Astrocyte (in vitro differentiated cells and primary cell): ENCODE results near the gene LRRC26. TPM values are rescaled to one million over a fixed set of nuclear protein-coding genes. Genes with fewer than 3 reads are reported as not detected.

Source experiments
- DNase-seq: peaks from one replicate; pipeline ENCODE4 v3.0.0-alpha.2; 2010; ENCODE audit warnings: low read depth
- FAIRE-seq: peaks from 2 replicates; lab custom pipeline; 2011; peaks lifted over from hg19 to GRCh38; lab: Jason Lieb, UNC
- H2AFZ ChIP-seq: 2 replicates; pipeline ENCODE4 v1.6.0; 2012; ENCODE audit warnings: low read depth, low read length, inconsistent platforms
- H3K27ac ChIP-seq: 2 replicates; pipeline ENCODE4 v1.5.1; 2011; ENCODE audit warnings: low read depth, low read length, inconsistent platforms
- H3K27me3 ChIP-seq: 2 replicates; pipeline ENCODE4 v1.6.0; 2011; ENCODE audit warnings: low read length, inconsistent platforms; ENCODE audit not compliant: insufficient read depth
- H3K36me3 ChIP-seq: 2 replicates; pipeline ENCODE4 v1.5.1; 2011; ENCODE audit warnings: low read length, inconsistent platforms; ENCODE audit not compliant: insufficient read depth
- H3K4me1 ChIP-seq: 2 replicates; pipeline ENCODE4 v1.5.1; 2011; ENCODE audit warnings: low read length, inconsistent platforms; ENCODE audit not compliant: insufficient read depth
- H3K4me2 ChIP-seq: 2 replicates; pipeline ENCODE4 v1.6.0; 2012; ENCODE audit warnings: low read length, inconsistent platforms
- H3K4me3 ChIP-seq: 2 replicates; pipeline ENCODE4 v1.5.1; 2011; ENCODE audit warnings: low read depth, mild to moderate bottlenecking, low read length, inconsistent platforms; ENCODE audit not compliant: insufficient read depth
- H3K79me2 ChIP-seq: 2 replicates; pipeline ENCODE4 v1.6.0; 2012; ENCODE audit warnings: mild to moderate bottlenecking, low read length, inconsistent platforms; ENCODE audit not compliant: insufficient read depth
- H3K9ac ChIP-seq: 2 replicates; pipeline ENCODE4 v1.6.0; 2012; ENCODE audit warnings: mild to moderate bottlenecking, low read length, inconsistent platforms
- H3K9me3 ChIP-seq: 2 replicates; pipeline ENCODE4 v1.5.1; 2012; ENCODE audit warnings: low read depth, mild to moderate bottlenecking, low read length, inconsistent platforms; ENCODE audit not compliant: insufficient read depth
- H4K20me1 ChIP-seq: 2 replicates; pipeline ENCODE4 v1.6.0; 2012; ENCODE audit warnings: low read length, inconsistent platforms; ENCODE audit not compliant: insufficient read depth
- H3K27ac Mint-ChIP-seq: one replicate; pipeline ENCODE4 v1.8.0; 2021; ENCODE audit warnings: mild to moderate bottlenecking, mixed read lengths; ENCODE audit not compliant: unreplicated experiment
- H3K27me3 Mint-ChIP-seq: one replicate; pipeline ENCODE4 v1.8.0; 2021; ENCODE audit warnings: low read depth, mixed read lengths; ENCODE audit not compliant: unreplicated experiment
- H3K36me3 Mint-ChIP-seq: one replicate; pipeline ENCODE4 v1.8.0; 2021; ENCODE audit warnings: low read depth, mixed read lengths; ENCODE audit not compliant: unreplicated experiment
- H3K4me1 Mint-ChIP-seq: one replicate; pipeline ENCODE4 v1.8.0; 2021; ENCODE audit warnings: low read depth, mixed read lengths; ENCODE audit not compliant: unreplicated experiment
- H3K4me3 Mint-ChIP-seq: one replicate; pipeline ENCODE4 v1.8.0; 2021; ENCODE audit warnings: mild to moderate bottlenecking, moderate library complexity, mixed read lengths; ENCODE audit not compliant: unreplicated experiment
- H3K9me3 Mint-ChIP-seq: one replicate; pipeline ENCODE4 v1.8.0; 2021; ENCODE audit warnings: mild to moderate bottlenecking, mixed read lengths; ENCODE audit not compliant: unreplicated experiment
- CTCF ChIP-seq: IDR thresholded peaks from 2 replicates; pipeline ENCODE4 v1.5.1; 2011; ENCODE audit warnings: low read depth, mild to moderate bottlenecking, inconsistent platforms, low read length, moderate library complexity; ENCODE audit not compliant: insufficient read depth
- EZH2 ChIP-seq: IDR thresholded peaks from 2 replicates; pipeline ENCODE4 v1.6.1; 2012; ENCODE audit warnings: mild to moderate bottlenecking, low read length, inconsistent platforms; ENCODE audit not compliant: insufficient read depth
- total RNA-seq: library from RNA; stranded (reverse); gene quantifications from 2 replicates; pipeline ENCODE4 v1.2.1, GENCODE V29; 2021

LRRC26 gene
- total RNA-seq, 1 donor from 2014 or later = not detected

- no peaks in the 10 kb centered on the region for H3K27me3 Mint-ChIP-seq
- H3K4me1 ChIP-seq = no peaks in the 10 kb centered on the region
- peaks cover 5% of the 10 kb centered on the region for H3K4me1 Mint-ChIP-seq
- peaks cover 18% of the 10 kb centered on the region for H3K36me3 Mint-ChIP-seq
- H3K79me2 ChIP-seq = peaks cover 18% of the 10 kb centered on the region
- no peaks in the 10 kb centered on the region for H3K27me3 ChIP-seq
- no peak overlapping the region for H3K27ac Mint-ChIP-seq
- H3K4me3 ChIP-seq = no peak overlapping the region
- FAIRE-seq (no peak), DNase-seq (no peak)
- H3K4me2 ChIP-seq = no peak overlapping the region
- H2AFZ ChIP-seq = no peak overlapping the region
- peaks cover 27% of the 10 kb centered on the region for H4K20me1 ChIP-seq
- no peak overlapping the region for H3K27ac ChIP-seq
- no peak overlapping the region for H3K4me3 Mint-ChIP-seq
- no peaks in the 10 kb centered on the region for H3K9me3 ChIP-seq
- H3K9me3 Mint-ChIP-seq = no peaks in the 10 kb centered on the region
- peaks cover 5% of the 10 kb centered on the region for H3K36me3 ChIP-seq
- no peak for TF ChIP-seq CTCF
- TF ChIP-seq EZH2 = no peak
- no peak overlapping the region for H3K9ac ChIP-seq
Observed at GRCh38 chr9:137181680-137182079, 11.8 kb upstream of the LRRC26 start.

GRCh38 chr9:137180491-137180890, 10.6 kb upstream of the LRRC26 start:
- FAIRE-seq (no peak), DNase-seq (no peak)
- no peak overlapping the region for H3K27ac Mint-ChIP-seq
- H3K36me3 Mint-ChIP-seq = peaks cover 15% of the 10 kb centered on the region
- H3K36me3 ChIP-seq = peaks cover 5% of the 10 kb centered on the region
- no peaks in the 10 kb centered on the region for H3K4me1 ChIP-seq
- H3K27me3 Mint-ChIP-seq = no peaks in the 10 kb centered on the region
- H3K79me2 ChIP-seq = peaks cover 6% of the 10 kb centered on the region
- H2AFZ ChIP-seq = no peak overlapping the region
- no peak overlapping the region for H3K4me3 Mint-ChIP-seq
- no peak overlapping the region for H3K27ac ChIP-seq
- H3K9ac ChIP-seq = no peak overlapping the region
- H3K9me3 ChIP-seq = no peaks in the 10 kb centered on the region
- TF ChIP-seq EZH2 (no peak), CTCF (no peak)
- no peaks in the 10 kb centered on the region for H3K9me3 Mint-ChIP-seq
- no peak overlapping the region for H3K4me3 ChIP-seq
- no peaks in the 10 kb centered on the region for H3K27me3 ChIP-seq
- H4K20me1 ChIP-seq = peaks cover 27% of the 10 kb centered on the region
- H3K4me1 Mint-ChIP-seq = no peaks in the 10 kb centered on the region
- H3K4me2 ChIP-seq = no peak overlapping the region

GRCh38 chr9:137179761-137180160, 9.9 kb upstream of the LRRC26 start:
- no peak for TF ChIP-seq EZH2
- Histone ChIP-seq H3K27ac (no peak overlapping the region), H3K36me3 (peaks cover 5% of the 10 kb centered on the region), H3K9ac (no peak overlapping the region), H3K79me2 (no peaks in the 10 kb centered on the region), H3K4me1 (no peaks in the 10 kb centered on the region), H3K4me2 (no peak overlapping the region), H3K9me3 (no peaks in the 10 kb centered on the region), H2AFZ (no peak overlapping the region), H3K27me3 (no peaks in the 10 kb centered on the region), H3K4me3 (no peak overlapping the region), H4K20me1 (peaks cover 27% of the 10 kb centered on the region)
- DNase-seq (no peak), FAIRE-seq (no peak)
- Mint-ChIP-seq H3K36me3 (peaks cover 15% of the 10 kb centered on the region), H3K4me1 (no peaks in the 10 kb centered on the region), H3K27me3 (no peaks in the 10 kb centered on the region), H3K27ac (no peak overlapping the region), H3K4me3 (no peak overlapping the region), H3K9me3 (no peaks in the 10 kb centered on the region)
